GM12872 (cell line): ENCODE results near the gene SLC37A4.

Experiments used
- TF ChIP-seq, protein P1 (sequence below): IDR thresholded peaks from 3 replicates; pipeline ENCODE4 v1.5.1; 2011; ENCODE audit warnings: low read depth, mild to moderate bottlenecking, low read length, moderate library complexity; ENCODE audit not compliant: insufficient read depth

The SLC37A4 gene

DNA sequence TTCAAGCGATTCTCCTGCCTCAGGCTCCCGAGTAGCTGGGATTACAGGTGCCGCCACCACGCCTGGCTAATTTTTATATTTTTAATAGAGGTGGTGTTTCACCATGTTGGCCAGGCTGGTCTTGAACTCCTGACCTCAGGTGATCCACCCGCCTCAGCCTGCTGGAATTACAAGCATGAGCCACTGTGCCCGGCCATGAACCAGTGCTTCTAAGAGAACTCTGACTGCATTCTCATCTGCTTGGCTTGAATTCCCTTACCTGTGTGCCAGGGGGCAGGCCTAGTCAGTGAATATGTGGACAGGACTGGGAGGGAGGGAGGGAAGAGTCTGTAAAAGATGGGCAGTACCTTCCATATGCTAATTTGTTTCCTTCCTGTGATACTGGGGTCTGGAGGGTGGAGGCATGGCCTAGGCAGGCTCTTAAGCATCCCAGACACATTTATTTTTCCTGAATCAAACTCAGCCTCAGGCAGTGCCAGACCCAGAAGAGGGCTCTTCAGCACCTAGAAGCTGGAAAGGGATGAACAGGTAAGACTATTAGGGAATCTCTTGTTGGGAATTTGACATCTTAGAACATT lies 19.1 kb downstream of the SLC37A4 start:
- TF ChIP-seq, protein P1, sequence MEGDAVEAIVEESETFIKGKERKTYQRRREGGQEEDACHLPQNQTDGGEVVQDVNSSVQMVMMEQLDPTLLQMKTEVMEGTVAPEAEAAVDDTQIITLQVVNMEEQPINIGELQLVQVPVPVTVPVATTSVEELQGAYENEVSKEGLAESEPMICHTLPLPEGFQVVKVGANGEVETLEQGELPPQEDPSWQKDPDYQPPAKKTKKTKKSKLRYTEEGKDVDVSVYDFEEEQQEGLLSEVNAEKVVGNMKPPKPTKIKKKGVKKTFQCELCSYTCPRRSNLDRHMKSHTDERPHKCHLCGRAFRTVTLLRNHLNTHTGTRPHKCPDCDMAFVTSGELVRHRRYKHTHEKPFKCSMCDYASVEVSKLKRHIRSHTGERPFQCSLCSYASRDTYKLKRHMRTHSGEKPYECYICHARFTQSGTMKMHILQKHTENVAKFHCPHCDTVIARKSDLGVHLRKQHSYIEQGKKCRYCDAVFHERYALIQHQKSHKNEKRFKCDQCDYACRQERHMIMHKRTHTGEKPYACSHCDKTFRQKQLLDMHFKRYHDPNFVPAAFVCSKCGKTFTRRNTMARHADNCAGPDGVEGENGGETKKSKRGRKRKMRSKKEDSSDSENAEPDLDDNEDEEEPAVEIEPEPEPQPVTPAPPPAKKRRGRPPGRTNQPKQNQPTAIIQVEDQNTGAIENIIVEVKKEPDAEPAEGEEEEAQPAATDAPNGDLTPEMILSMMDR, result no peak

DNA sequence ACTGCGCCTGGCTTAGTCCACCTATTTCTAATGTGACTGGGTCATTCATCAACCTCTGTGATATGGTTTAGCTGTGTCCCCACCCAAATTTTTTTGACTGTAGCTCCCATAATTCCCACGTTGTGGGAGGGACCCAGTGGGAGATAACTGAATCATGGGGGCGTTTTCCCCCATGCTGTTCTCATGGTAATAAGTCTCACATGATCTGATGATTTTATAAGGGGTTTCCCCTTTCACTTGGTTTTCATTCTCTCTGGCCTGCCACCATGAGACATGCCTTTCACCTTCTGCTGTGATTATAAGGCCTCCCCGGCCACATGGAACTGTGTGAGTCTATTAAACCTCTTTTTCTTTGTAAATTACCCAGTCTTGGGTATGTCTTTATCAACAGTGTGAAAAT lies 24.0 kb downstream of the SLC37A4 start:
- TF ChIP-seq, protein P1, result no peak

DNA sequence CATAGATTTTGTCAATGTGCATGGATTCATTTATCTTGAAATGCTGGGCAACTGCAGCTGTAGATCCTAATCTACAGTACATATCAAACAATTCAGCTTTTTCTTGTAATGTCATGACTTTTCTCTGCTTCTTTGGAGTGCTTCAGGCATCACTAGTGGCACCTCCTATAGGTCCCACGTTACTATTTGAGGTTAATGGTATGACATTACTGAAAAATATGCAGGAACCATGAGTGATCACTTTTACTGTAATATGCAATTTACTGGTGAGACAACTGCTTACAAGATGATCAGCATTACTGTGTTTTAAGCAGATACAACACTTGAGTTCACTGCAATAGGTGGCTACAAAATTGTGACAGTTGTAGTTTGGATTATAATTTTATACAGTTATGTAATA lies 29.8 kb downstream of the SLC37A4 start:
- TF ChIP-seq, protein P1, result no peak

DNA sequence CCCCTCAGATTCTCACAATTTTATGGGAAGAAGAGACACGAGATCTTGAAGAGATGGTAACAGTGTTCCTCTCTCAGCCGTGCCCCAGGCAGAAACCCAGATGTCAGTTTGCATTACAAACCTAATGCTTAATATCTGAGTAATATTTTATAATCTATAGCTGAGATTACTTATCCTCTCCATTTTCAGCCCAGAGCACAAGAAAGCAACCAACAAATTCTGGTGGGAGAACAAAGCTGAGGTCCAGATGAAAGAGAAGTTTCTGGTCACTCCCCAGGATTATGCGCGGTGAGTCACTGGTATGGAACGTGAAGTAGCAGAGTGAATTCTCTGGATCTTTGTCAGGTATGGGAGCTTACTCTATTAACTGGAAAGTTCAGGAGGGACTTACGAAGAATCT lies 31.9 kb downstream of the SLC37A4 start:
- TF ChIP-seq, protein P1, result no peak

DNA sequence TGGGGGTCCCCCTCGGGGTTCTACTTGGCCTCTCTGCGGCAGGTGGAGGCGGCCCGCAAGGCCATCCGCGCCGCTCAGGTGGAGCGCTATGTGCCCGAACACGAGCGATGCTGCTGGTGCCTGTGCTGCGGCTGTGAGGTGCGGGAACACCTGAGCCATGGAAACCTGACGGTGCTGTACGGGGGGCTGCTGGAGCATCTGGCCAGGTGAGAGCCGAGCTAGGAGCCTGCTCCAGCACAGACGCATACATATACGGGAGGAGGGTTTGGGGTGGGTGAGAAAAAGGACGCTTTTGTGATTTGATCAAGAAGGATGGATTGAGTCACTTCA lies 32.3 kb downstream of the SLC37A4 start:
- TF ChIP-seq, protein P1, result no peak

DNA sequence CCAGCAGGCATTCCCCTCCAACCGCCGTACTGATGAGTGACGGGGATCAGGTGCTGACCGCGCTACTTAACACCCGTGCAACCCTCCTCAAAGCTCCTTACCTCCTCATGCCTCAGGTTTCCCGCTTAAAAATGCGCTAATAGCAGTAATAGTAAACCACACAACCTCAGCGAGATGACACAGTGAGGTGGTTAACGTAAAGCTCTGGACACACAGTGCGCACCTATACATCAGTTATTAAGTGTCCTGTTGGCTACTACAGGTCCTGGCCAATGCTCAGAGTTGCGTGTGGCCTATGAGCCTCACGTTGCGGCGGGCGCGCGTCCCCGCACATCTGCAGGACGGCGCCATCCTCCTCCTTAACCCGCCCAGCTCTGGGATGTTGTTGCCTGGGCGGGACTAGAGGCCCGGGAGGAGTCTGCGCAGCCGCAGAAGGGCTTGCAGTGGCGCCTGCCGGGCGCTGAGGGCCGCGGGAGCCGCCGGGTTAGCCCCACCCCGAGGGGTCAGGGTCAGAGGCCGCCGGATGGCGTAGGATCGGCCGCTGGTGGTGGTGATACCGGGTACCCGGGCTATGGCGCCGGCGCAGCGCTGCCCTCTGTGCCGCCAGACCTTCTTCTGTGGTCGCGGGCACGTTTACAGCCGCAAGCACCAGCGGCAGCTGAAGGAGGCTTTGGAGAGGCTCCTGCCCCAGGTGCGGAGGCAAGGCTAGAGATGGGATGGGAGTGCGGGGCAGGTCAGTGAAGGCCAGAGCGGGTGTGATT lies 32.9 kb downstream of the SLC37A4 start, which contains the start of gene CENATAC:
TSS of gene CENATAC (plus strand) at position 512 of the 761 bp plus-strand sequence. CDS start at position 572, 60 bp downstream.
- TF ChIP-seq, protein P1, result no peak

DNA sequence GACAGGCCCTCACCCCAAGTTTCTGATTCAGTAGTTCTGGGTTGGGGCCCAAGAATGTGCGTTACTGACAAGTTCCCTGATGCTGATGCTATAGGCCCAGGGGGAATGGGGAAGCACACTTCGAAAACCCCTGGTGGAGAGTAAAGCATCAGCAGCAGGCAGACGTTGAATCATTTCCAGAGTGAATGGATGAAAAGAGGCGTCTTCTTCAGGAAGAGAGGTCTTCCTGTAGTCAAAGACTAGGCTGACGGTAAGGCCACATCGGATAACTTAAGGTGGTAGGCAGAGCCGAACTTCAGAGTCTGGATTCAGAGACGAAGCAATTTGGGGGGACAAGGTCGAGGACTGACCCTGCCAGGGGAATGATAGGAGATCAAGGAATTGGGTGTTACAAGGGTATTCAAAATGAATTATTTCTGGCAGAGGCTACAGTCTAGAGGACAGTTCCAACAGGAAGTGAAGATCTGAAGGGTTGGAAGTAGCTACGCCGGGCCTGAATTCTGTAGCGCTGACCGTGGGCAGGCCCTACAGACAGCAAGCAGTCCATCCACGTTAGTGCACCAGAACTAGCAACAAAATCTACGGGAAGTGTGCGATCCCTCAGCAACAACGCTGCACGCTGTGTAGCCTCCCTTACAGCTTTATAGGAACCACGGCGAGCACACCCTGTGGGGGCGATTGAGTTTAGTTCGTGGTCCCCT lies 33.6 kb downstream of the SLC37A4 start:
- TF ChIP-seq, protein P1, result peak; percentile 53; the same call in 2 of the 3 replicates
